Inflammatory macrophage treated with lipopolysaccharide for 4 hours (primary cell): Measurements from ENCODE around the gene SKP1.
"Not testable (repeated sequence)": the region's sequence is repeated elsewhere in the genome, so short reads cannot be mapped to it uniquely, and the experiment has no call there.

Source experiments
- DNase-seq: peaks from one replicate; pipeline ENCODE4 v3.0.0-alpha.2; 2020

The SKP1 gene

GRCh38 chr5:134177369-134178095 is 782 bp upstream of the SKP1 start:
- no peak for DNase-seq

- DNase-seq = peak; percentile 33
These were observed 734 bp downstream of the SKP1 start for GRCh38 chr5:134175921-134176510.

- DNase-seq = peak; percentile 20
These were observed 1.6 kb downstream of the SKP1 start for GRCh38 chr5:134174841-134175839.

- DNase-seq = no peak
These were observed 4.8 kb downstream of the SKP1 start for GRCh38 chr5:134171972-134172371.

GRCh38 chr5:134162592-134162991 is 14.2 kb downstream of the SKP1 start:
- DNase-seq = no peak

GRCh38 chr5:134161513-134162395 is 15.0 kb downstream of the SKP1 start:
- DNase-seq = peak; percentile 53

GRCh38 chr5:134153657-134154056 is 23.1 kb downstream of the SKP1 start:
- no peak for DNase-seq

- DNase-seq = no peak
These were observed 23.5 kb downstream of the SKP1 start for GRCh38 chr5:134153241-134153640.

GRCh38 chr5:134152173-134152832 is 24.4 kb downstream of the SKP1 start:
- not testable (repeated sequence) for DNase-seq

GRCh38 chr5:134151723-134152122 is 25.0 kb downstream of the SKP1 start:
- DNase-seq = no peak

- DNase-seq = no peak
These were observed 27.0 kb downstream of the SKP1 start for GRCh38 chr5:134149571-134150303.

GRCh38 chr5:134148986-134149539 is 27.7 kb downstream of the SKP1 start:
- DNase-seq = no peak

GRCh38 chr5:134148316-134148715 is 28.4 kb downstream of the SKP1 start:
- no peak for DNase-seq

- peak; percentile 32 for DNase-seq
These were observed 29.9 kb downstream of the SKP1 start for GRCh38 chr5:134146651-134147518.

GRCh38 chr5:134145779-134146581 is 30.8 kb downstream of the SKP1 start:
- peak; percentile 68 for DNase-seq

- DNase-seq = peak; percentile 15
These were observed 31.6 kb downstream of the SKP1 start for GRCh38 chr5:134145041-134145757.

- no peak for DNase-seq
These were observed 32.5 kb downstream of the SKP1 start for GRCh38 chr5:134143944-134144941.
